GM18499 (cell line): Measurements from ENCODE around the gene CLEC4F.
"Not testable (repeated sequence)": the region's sequence is repeated elsewhere in the genome, so short reads cannot be mapped to it uniquely, and the experiment has no call there.

Experiments used
- ATAC-seq: cut with Tn5 transposase; IDR thresholded peaks from one replicate; pipeline ENCODE4 v1.9.1; 2021; ENCODE audit warnings: moderate number of reproducible peaks; ENCODE audit not compliant: insufficient read depth, unreplicated experiment

Gene CLEC4F

GRCh38 chr2:70828115-70828514, 7.7 kb upstream of the CLEC4F start:
- no peak for ATAC-seq

GRCh38 chr2:70827388-70827787, 7.0 kb upstream of the CLEC4F start:
- no peak for ATAC-seq

- no peak for ATAC-seq
These were observed 6.4 kb upstream of the CLEC4F start for GRCh38 chr2:70826696-70827350.

GRCh38 chr2:70823249-70823648, 2.9 kb upstream of the CLEC4F start:
- no peak for ATAC-seq

- ATAC-seq, result no peak
These were observed 2.4 kb upstream of the CLEC4F start for GRCh38 chr2:70822843-70823242.

GRCh38 chr2:70817284-70817954, 3.0 kb downstream of the CLEC4F start:
- ATAC-seq, result no peak

- no peak for ATAC-seq
These were observed 3.7 kb downstream of the CLEC4F start for GRCh38 chr2:70816726-70817125.

GRCh38 chr2:70808983-70809958, 11.1 kb downstream of the CLEC4F start:
- no peak for ATAC-seq

- ATAC-seq, result no peak
These were observed 12.6 kb downstream of the CLEC4F start for GRCh38 chr2:70807828-70808118.

GRCh38 chr2:70807102-70807827, 13.1 kb downstream of the CLEC4F start:
- no peak for ATAC-seq

GRCh38 chr2:70806620-70807019, 13.8 kb downstream of the CLEC4F start:
- ATAC-seq, result no peak

- no peak for ATAC-seq
These were observed 14.4 kb downstream of the CLEC4F start for GRCh38 chr2:70806013-70806412.

GRCh38 chr2:70801607-70802263, 18.7 kb downstream of the CLEC4F start:
- no peak for ATAC-seq

- no peak for ATAC-seq
These were observed 20.7 kb downstream of the CLEC4F start for GRCh38 chr2:70799706-70800105.

- not testable (repeated sequence) for ATAC-seq
These were observed 22.4 kb downstream of the CLEC4F start for GRCh38 chr2:70797996-70798395.

GRCh38 chr2:70797506-70797905, 22.9 kb downstream of the CLEC4F start:
- no peak for ATAC-seq

- no peak for ATAC-seq
These were observed 24.1 kb downstream of the CLEC4F start for GRCh38 chr2:70796262-70796661.

GRCh38 chr2:70795164-70795995, 25.0 kb downstream of the CLEC4F start:
- ATAC-seq, result no peak

- ATAC-seq, result no peak
These were observed 26.9 kb downstream of the CLEC4F start for GRCh38 chr2:70793450-70793849.
